Measurements from ENCODE around the gene TAGLN2.

The TAGLN2 gene

GRCh38 chr1:159879136-159879535 lies 46.2 kb downstream of the TAGLN2 start:
- Histone ChIP-seq H3K27me3 (replicated peaks; ENCODE audit: control insufficient read depth, insufficient read depth, low read length) (no peaks in the 10 kb centered on the region), H3K4me3 (replicated peaks; ENCODE audit: low read depth, low read length) (no peak overlapping the region), H3K36me3 (ENCODE audit: control insufficient read depth, insufficient read depth, low read length) (no peaks in the 10 kb centered on the region)
- no peak for DNase-seq (ENCODE audit: extremely low read depth, insufficient read length)
- TF ChIP-seq, protein P1, sequence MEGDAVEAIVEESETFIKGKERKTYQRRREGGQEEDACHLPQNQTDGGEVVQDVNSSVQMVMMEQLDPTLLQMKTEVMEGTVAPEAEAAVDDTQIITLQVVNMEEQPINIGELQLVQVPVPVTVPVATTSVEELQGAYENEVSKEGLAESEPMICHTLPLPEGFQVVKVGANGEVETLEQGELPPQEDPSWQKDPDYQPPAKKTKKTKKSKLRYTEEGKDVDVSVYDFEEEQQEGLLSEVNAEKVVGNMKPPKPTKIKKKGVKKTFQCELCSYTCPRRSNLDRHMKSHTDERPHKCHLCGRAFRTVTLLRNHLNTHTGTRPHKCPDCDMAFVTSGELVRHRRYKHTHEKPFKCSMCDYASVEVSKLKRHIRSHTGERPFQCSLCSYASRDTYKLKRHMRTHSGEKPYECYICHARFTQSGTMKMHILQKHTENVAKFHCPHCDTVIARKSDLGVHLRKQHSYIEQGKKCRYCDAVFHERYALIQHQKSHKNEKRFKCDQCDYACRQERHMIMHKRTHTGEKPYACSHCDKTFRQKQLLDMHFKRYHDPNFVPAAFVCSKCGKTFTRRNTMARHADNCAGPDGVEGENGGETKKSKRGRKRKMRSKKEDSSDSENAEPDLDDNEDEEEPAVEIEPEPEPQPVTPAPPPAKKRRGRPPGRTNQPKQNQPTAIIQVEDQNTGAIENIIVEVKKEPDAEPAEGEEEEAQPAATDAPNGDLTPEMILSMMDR (IDR thresholded peaks at IDR 0.05; ENCODE audit: insufficient read depth, low read length, poor library complexity, severe bottlenecking), result no peak

DNA sequence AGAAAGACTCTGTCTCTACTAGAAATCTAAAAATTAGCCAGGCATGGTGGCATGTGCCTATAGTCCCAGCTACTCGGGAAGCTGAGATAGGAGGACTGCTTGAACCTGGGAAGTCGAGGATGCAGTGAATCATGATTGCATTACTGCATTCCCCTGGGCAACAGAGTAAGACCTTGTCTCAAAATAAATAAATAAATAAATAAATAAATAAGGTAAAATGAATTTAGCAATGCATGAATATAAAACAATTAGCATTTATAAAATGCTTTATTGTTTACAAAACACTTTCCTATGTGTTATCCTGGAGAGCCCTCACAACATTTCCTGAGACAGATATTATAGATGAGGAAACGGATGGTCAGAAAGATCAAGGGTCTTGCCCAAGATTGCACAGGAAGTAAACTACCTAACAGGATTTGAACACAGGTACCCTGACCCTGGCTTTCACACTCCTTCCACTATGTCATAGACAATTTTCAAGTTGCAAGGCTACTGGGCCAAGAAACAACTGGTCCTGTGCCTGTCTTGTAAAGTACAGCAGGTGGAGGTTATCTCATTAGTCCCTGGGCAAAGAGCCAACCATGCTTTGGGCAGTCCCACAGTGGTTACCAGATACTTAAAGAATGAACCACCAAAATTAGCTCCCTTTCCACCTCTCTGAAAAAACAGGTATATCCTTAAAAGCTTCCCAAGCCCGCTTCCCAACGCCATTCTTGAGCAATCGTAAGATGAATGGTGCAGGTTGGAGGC lies 47.4 kb downstream of the TAGLN2 start:
- H3K4me3 ChIP-seq (replicated peaks; ENCODE audit: low read depth, low read length), result no peak overlapping the region
- DNase-seq (ENCODE audit: extremely low read depth, insufficient read length), result no peak
- TF ChIP-seq, protein P1 (IDR thresholded peaks at IDR 0.05; ENCODE audit: insufficient read depth, low read length, poor library complexity, severe bottlenecking), result no peak

GRCh38 chr1:159873530-159874143 lies 51.7 kb downstream of the TAGLN2 start:
- no peaks in the 10 kb centered on the region for H3K36me3 ChIP-seq (ENCODE audit: control insufficient read depth, insufficient read depth, low read length)
- H3K4me3 ChIP-seq (replicated peaks; ENCODE audit: low read depth, low read length), result no peak overlapping the region
- TF ChIP-seq, protein P1 (IDR thresholded peaks at IDR 0.05; ENCODE audit: insufficient read depth, low read length, poor library complexity, severe bottlenecking), result no peak
- no peaks in the 10 kb centered on the region; the same call in 1 of the 2 replicates for H3K27me3 ChIP-seq (replicated peaks; ENCODE audit: control insufficient read depth, insufficient read depth, low read length)
- no peak for DNase-seq (ENCODE audit: extremely low read depth, insufficient read length)

More for the DNA sequence above, 47.4 kb downstream of the TAGLN2 start:
- Histone ChIP-seq H3K36me3 (ENCODE audit: control insufficient read depth, insufficient read depth, low read length) (no peaks in the 10 kb centered on the region), H3K27me3 (replicated peaks; ENCODE audit: control insufficient read depth, insufficient read depth, low read length) (no peaks in the 10 kb centered on the region)

GRCh38 chr1:159872891-159873290 lies 52.4 kb downstream of the TAGLN2 start:
- Histone ChIP-seq H3K4me3 (replicated peaks; ENCODE audit: low read depth, low read length) (no peak overlapping the region), H3K36me3 (ENCODE audit: control insufficient read depth, insufficient read depth, low read length) (no peaks in the 10 kb centered on the region), H3K27me3 (replicated peaks; ENCODE audit: control insufficient read depth, insufficient read depth, low read length) (no peaks in the 10 kb centered on the region; the same call in 1 of the 2 replicates)
- TF ChIP-seq, protein P1 (IDR thresholded peaks at IDR 0.05; ENCODE audit: insufficient read depth, low read length, poor library complexity, severe bottlenecking), result no peak
- DNase-seq (ENCODE audit: extremely low read depth, insufficient read length), result no peak

DNA sequence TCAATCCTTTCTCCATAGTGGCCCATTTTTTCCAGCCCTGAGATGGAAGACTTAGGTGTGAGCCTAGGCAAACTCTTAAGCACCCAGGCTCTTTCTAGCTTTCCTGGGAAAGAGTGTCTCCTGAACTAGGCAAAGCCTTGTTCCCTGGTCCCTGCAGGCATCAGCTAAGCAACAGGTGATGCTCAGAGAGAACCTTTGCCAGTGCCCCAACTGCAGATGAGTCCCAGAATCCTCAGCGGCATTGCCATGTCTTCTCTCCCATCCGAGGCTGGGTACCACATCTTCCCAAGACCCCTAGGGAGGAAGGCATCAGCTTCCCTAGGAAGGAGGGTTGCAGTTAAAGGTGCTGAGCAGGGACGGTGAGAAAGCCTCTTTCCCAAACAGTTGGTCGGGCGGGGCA lies 54.6 kb downstream of the TAGLN2 start:
- TF ChIP-seq, protein P1 (IDR thresholded peaks at IDR 0.05; ENCODE audit: insufficient read depth, low read length, poor library complexity, severe bottlenecking), result no peak
- Histone ChIP-seq H3K27me3 (replicated peaks; ENCODE audit: control insufficient read depth, insufficient read depth, low read length) (no peaks in the 10 kb centered on the region; the same call in none of the 2 replicates), H3K36me3 (ENCODE audit: control insufficient read depth, insufficient read depth, low read length) (no peaks in the 10 kb centered on the region), H3K4me3 (replicated peaks; ENCODE audit: low read depth, low read length) (no peak overlapping the region)
- DNase-seq (ENCODE audit: extremely low read depth, insufficient read length), result no peak
